ENCODE results near the gene NKD2. TPM values are rescaled to one million over a fixed set of nuclear protein-coding genes. Genes with fewer than 3 reads are reported as not detected.

NKD2 gene
- total RNA-seq, 1 donor from 2014 or later: 41.7 TPM

GRCh38 chr5:1012313-1012841, 3.8 kb downstream of the NKD2 start:
- Mint-ChIP-seq H3K36me3 (ENCODE audit: unreplicated experiment) (peaks cover 7% of the 10 kb centered on the region), H3K9me3 (ENCODE audit: unreplicated experiment) (peaks cover 7% of the 10 kb centered on the region), H3K4me1 (ENCODE audit: low read depth, unreplicated experiment) (peaks cover 9% of the 10 kb centered on the region), H3K4me3 (ENCODE audit: unreplicated experiment) (no peak overlapping the region), H3K27ac (ENCODE audit: unreplicated experiment) (no peak overlapping the region), H3K27me3 (ENCODE audit: unreplicated experiment) (peaks cover 7% of the 10 kb centered on the region)
- peak; percentile 13 for DNase-seq
- no peak for TF ChIP-seq CTCF (IDR thresholded peaks at IDR 0.05; ENCODE audit: partially characterized antibody, unreplicated experiment)

GRCh38 chr5:1012900-1013237, 4.3 kb downstream of the NKD2 start:
- no peak for DNase-seq
- Mint-ChIP-seq H3K36me3 (ENCODE audit: unreplicated experiment) (peaks cover 7% of the 10 kb centered on the region), H3K27ac (ENCODE audit: unreplicated experiment) (no peak overlapping the region), H3K9me3 (ENCODE audit: unreplicated experiment) (peaks cover 5% of the 10 kb centered on the region), H3K4me3 (ENCODE audit: unreplicated experiment) (no peak overlapping the region), H3K27me3 (ENCODE audit: unreplicated experiment) (peaks cover 5% of the 10 kb centered on the region), H3K4me1 (ENCODE audit: low read depth, unreplicated experiment) (peaks cover 9% of the 10 kb centered on the region)
- no peak for TF ChIP-seq CTCF (IDR thresholded peaks at IDR 0.05; ENCODE audit: partially characterized antibody, unreplicated experiment)

GRCh38 chr5:1013238-1013947, 4.8 kb downstream of the NKD2 start:
- no peak for TF ChIP-seq CTCF (IDR thresholded peaks at IDR 0.05; ENCODE audit: partially characterized antibody, unreplicated experiment)
- Mint-ChIP-seq H3K27me3 (ENCODE audit: unreplicated experiment) (peaks cover 4% of the 10 kb centered on the region), H3K9me3 (ENCODE audit: unreplicated experiment) (peaks cover 3% of the 10 kb centered on the region), H3K36me3 (ENCODE audit: unreplicated experiment) (peaks cover 7% of the 10 kb centered on the region), H3K27ac (ENCODE audit: unreplicated experiment) (no peak overlapping the region), H3K4me1 (ENCODE audit: low read depth, unreplicated experiment) (peaks cover 11% of the 10 kb centered on the region), H3K4me3 (ENCODE audit: unreplicated experiment) (no peak overlapping the region)
- DNase-seq: peak; percentile 18

GRCh38 chr5:1013948-1014301, 5.3 kb downstream of the NKD2 start:
- Mint-ChIP-seq H3K36me3 (ENCODE audit: unreplicated experiment) (peaks cover 7% of the 10 kb centered on the region), H3K27me3 (ENCODE audit: unreplicated experiment) (peaks cover 5% of the 10 kb centered on the region), H3K4me3 (ENCODE audit: unreplicated experiment) (no peak overlapping the region), H3K27ac (ENCODE audit: unreplicated experiment) (no peak overlapping the region), H3K4me1 (ENCODE audit: low read depth, unreplicated experiment) (peaks cover 11% of the 10 kb centered on the region), H3K9me3 (ENCODE audit: unreplicated experiment) (peaks cover 3% of the 10 kb centered on the region)
- DNase-seq: no peak
- TF ChIP-seq CTCF (IDR thresholded peaks at IDR 0.05; ENCODE audit: partially characterized antibody, unreplicated experiment): no peak

- TF ChIP-seq CTCF (IDR thresholded peaks at IDR 0.05; ENCODE audit: partially characterized antibody, unreplicated experiment): no peak
- Mint-ChIP-seq H3K36me3 (ENCODE audit: unreplicated experiment) (peaks cover 7% of the 10 kb centered on the region), H3K27me3 (ENCODE audit: unreplicated experiment) (peaks cover 5% of the 10 kb centered on the region), H3K4me3 (ENCODE audit: unreplicated experiment) (no peak overlapping the region), H3K9me3 (ENCODE audit: unreplicated experiment) (peaks cover 3% of the 10 kb centered on the region), H3K4me1 (ENCODE audit: low read depth, unreplicated experiment) (peaks cover 11% of the 10 kb centered on the region), H3K27ac (ENCODE audit: unreplicated experiment) (no peak overlapping the region)
- peak; percentile 10 for DNase-seq
These were observed 5.7 kb downstream of the NKD2 start for GRCh38 chr5:1014346-1014745.
